HG02759 (cell line): Measurements from ENCODE around the gene YWHAB.
A peak's percentile ranks its signal among the peaks of the same experiment; 100 is the strongest.
"Not testable (repeated sequence)": the region's sequence is repeated elsewhere in the genome, so short reads cannot be mapped to it uniquely, and the experiment has no call there.

Source experiments
- ATAC-seq: cut with Tn5 transposase; IDR thresholded peaks from one replicate; pipeline ENCODE4 v1.9.1; 2021; ENCODE audit warnings: mild to moderate bottlenecking, moderate library complexity; ENCODE audit not compliant: unreplicated experiment

The YWHAB gene

GRCh38 chr20:44885392-44886265, at the start of gene YWHAB:
TSS of gene YWHAB (plus strand) at chr20:44885705. CDS start at chr20:44901534, 15,829 bp downstream.
- ATAC-seq = peak; percentile 94

GRCh38 chr20:44836601-44837120, 48.8 kb upstream of the YWHAB start:
- no peak for ATAC-seq

DNA sequence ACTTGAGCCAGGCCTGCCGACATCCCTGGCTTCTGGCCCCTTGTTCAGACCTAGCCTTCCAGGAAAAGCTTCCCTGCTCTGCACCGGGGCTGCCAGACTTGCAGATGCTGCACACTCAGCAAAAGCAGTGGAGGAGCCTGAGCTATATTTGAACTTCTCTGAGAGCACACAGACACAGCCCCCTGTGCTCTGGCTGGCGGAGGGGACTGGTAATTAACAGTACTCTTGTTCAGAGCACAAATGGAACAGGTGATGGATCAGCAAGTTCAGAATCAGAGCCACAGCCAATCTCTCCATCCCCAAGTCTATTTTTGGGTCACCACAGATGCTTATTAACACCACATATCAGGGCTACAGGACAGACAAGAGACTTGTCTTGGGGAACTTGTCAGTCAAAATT, 47.6 kb upstream of the YWHAB start:
- ATAC-seq = no peak

GRCh38 chr20:44838521-44838920, 47.0 kb upstream of the YWHAB start:
- ATAC-seq = no peak

DNA sequence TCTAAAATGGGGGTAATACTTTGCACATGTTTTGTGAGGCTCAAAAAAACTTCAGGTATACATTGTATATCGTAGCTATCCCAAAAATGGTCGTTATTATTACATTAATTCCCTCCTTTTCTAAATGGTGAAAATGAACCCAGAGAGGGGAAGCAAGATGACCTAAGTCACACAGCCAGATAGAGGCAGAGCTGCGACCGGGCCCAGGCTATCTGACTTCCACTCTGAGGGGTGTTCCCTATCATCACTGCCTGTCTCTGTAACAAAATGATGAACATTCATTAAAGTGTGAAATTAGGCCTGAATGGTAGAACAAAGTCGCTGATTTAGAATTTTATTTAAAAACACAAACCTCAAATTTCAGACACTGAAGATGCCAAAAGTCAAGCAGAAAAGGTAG, 46.0 kb upstream of the YWHAB start:
- no peak for ATAC-seq

GRCh38 chr20:44840826-44841225, 44.7 kb upstream of the YWHAB start:
- ATAC-seq = no peak

DNA sequence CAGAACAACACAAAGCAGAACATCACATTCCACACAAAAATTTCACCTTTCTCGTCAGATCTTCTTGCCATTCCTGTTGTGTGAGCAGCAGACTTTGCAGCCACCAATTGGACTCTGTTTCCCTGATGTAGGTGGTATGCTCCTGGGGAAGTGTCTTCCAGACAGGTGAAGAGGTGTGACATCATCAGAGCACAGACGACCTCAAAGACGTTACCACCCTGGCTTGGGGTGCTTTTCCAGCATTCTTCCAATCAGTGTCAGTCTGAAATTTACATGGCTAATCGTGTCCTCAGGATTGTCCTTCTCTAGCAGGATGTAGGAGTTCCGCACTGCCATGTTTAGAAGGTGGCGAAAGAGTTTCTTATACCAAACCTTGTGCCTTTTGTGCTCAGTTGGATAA, 43.5 kb upstream of the YWHAB start:
- ATAC-seq = no peak

DNA sequence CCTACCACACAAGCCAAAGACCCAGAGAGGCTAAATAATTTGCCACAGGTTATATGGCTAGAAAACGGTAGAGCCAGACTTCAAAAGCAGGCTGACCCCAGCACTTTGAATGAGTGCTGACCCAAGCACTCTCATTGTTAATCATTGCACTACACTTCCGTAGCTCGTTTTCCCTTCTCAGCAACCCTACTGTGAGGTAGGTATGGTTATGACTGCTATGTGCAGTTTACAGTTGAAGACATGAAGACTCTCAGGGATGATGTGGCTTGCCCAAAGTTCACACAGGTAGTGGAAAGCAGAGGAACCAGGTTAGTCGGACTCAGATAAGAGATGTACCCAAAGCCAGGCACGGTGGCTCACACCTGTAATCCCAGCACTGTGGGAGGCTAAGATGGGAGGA, 41.6 kb upstream of the YWHAB start:
- no peak for ATAC-seq

DNA sequence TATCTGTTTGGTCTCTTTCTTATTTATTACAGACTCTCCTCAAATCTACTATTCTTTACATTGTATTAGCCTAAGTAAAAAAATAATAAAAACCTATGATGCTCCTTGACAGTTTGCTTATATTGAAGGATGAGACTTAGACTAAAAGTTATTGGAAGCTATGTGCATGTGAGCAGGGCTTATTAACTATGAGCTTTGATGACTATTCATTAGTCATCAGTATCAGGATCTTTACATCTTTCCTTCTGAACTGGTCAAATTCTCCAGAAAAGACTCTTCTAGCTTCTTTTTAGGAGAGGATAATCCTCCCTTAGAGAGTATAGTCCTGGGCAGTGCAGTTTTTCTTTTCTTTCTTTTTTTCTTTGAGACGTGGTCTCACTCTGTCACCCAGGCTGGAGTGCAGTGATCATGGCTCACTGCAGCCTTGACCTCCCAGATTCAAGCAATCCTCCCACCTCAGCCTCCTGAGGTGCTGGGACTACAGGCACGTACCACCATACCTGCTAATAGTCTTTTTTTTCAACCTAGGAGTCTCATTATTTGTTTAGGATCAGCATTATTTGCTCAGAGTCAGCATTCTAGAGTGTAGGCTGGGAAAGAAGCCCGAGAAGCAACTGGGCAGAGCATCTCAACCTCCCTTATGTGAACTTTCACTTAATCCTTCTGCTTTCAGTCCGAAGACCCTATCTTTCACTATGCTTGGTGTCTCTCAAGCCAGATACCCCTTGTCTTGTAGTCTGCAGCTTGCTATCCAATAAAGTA, 37.1 kb upstream of the YWHAB start:
- ATAC-seq = no peak

GRCh38 chr20:44849703-44850102, 35.8 kb upstream of the YWHAB start:
- ATAC-seq = no peak

DNA sequence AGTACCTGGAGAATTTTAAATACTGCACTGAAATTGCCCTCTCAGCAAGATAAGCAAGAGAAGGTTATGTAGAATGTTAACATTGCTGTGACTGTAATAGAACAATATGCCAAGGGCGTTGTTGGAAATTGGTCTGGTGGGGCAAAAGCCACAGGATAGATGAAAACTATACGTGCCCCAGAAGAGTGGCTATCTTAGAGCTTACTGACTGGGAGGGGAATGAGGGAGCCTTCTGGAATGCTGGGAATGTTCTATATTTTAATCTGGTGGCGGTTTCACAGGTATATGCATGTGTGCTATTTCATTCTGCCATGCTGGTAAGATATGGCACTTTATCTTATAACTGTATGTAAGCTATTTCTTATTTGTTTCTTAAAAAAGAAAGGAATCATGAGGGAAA, 35.2 kb upstream of the YWHAB start:
- no peak for ATAC-seq

DNA sequence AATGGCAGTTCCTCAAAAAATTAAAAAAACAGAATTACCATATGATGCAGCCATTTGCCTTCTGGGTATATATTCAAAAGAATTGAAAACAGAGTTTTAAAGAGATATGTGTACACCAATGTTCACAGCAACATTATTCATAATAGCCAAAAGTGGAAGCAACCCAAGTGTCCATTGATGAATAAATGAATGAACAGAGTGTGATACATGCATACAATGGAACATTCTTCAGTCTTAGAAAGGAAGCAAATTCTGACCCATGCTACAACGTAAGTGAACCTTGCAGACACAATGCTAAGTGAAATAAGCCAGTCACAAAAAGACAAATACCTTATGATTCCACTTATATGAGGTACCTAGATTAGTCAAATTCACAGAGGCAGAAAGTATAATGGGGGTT, 34.7 kb upstream of the YWHAB start:
- no peak for ATAC-seq

- no peak for ATAC-seq
These were observed 34.0 kb upstream of the YWHAB start for GRCh38 chr20:44851545-44851944.

DNA sequence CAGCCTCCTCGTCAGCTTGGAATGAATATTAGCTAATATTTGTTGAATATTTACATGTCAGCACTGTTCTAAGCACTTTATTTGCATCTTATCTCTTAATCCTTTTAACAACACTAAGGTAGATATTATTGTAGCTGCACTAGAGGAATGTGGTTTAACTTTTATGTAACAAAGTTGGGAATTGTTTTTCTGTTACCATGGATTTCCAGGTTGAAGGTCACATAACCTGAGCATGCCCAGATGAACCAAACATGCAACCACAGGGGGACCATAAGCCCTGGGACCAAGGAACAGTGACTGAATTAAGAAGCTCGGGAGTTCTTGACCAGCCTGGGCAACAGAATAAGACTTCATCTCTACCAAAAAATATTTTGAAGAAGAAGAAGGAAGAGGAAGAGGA, 29.1 kb upstream of the YWHAB start:
- no peak for ATAC-seq

- ATAC-seq = no peak
These were observed 28.6 kb upstream of the YWHAB start for GRCh38 chr20:44856856-44857448.

DNA sequence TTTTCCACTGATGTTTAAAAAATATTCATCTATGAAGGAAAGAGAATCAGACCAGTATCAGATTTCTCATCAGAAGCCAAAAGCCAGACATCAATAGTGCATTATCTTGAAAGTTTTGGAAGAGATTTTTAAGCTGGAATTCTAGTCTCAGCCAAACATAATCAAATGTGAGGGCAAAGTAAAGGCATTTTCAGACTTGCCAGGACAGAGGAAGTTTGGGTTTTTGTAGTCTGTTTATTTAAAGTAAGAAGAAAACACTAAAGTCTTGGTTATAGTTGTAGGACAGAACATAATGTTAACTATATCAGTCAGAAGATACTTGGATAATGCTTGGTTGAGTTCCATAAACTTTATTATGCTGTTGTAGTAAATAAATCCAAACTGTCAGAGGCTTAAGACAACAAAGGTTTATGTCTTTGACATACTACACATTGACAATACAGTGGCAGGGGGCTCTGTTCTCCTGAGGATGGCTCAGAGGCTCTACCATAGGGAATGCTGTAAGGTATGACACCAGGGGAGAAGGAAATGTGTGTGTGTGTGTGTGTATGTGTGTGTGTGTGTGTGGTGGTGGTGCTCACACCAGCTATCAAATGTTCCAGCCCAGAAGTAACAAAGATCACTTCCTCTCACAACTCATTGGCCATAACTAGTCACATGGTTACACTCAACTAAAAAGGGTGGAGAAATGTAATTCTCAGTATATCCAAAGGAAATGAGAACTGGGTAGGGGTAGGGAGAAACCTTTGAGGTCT, 26.7 kb upstream of the YWHAB start:
- no peak for ATAC-seq

- no peak for ATAC-seq
These were observed 23.9 kb upstream of the YWHAB start for GRCh38 chr20:44861531-44862006.

DNA sequence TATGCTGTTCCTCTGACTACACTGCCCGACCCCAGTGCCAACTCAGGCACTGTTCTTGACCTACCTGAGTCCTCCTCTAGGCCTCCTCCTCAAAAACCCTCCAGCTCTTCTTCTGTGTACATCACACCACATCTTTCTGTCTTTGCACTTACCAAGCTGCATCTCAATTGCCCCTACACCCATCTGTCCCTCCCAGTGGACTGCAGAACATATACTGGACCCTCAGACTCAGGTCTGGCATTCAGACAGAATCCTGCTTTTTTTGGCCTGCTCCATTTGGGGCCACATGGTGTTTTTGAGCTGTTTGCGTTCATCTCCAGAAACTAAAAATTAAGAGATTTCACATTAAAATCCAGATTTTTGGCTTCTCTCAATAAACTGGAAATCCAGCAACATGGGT, 23.2 kb upstream of the YWHAB start:
- no peak for ATAC-seq

DNA sequence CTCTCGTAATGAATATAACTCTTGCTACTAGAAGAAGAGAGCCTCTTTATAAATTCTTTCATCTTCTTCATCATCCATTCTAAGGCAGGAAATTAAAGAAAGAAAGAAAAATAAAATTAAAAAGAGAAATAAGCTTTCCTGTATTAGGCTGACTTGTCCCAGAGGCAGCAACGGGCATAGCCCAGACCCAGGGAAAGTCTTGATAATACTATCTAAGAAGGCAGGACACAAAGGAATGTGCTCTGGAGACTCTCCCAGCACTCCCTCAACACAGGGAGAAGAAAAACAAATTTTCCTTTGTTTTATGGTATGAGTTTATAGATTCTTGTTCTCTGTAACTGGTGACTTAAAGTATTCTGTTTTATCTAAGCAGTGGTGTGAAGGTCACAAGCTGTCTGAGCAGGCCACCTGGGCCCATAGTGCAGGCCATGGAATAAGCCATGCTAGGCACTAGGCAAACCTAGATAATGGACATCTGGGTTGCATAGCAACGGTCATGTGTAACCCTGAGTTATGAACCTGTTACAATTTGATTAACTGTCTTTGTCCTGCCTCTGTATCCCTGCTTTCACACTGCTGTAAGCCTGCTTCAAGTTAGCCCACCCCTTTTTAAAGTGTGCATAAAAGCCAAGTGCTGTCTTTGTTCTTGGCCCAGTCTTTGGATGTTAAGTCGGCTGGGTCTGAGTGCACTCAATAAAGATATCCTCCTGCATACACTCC, 22.0 kb upstream of the YWHAB start:
- ATAC-seq = not testable (repeated sequence)

DNA sequence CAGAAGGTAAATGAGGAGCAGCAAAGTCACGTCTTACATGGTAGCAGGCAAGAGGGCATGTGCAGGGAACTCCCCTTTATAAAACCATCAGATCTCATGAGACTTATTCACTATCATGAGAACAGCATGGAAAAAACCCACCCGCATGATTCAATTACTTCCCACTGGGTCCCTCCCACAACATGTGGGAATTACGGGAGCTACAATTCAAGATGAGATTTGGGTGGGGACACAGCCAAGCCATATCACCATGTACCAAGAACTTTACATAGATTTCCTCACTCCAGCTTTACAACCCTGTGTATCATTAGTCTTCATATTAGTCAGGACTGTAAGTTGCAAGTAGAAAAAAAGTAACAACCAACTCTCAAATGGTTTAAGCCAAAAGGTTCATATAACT, 21.0 kb upstream of the YWHAB start:
- ATAC-seq = not testable (repeated sequence)
